ENCODE data around the gene DOCK6. TPM values are rescaled to one million over a fixed set of nuclear protein-coding genes. Genes with fewer than 3 reads are reported as not detected.

DOCK6 gene
- total and polyA plus RNA-seq, 2 of the 13 experiments (the other 11 are each of a cell fraction or from before 2014, with no cell fraction given): 5.4 to 38.1 TPM

DNA sequence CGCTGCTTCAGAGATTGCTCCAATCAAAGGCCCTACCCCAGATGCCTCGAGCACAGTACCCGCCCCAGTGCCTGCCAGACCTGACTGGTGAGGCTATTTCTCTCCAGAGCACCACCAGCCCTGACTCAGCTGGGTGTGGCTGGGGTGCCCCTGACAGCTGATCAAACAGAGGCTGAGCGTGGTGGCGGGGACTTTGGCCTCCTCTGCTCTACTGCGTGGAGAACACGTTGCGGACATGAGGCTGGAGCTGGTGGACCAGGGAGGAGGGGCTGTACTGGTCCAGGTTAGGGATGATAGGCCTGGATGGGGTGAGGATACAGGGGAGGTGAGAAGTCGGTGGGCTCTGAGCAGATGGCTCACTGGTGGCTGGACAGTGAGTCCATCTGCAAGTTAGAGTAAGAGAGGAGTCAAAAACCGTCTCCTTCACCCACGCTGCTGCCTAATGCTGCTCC lies 3.5 kb upstream of the DOCK6 start (continued):
- peak; percentile 95 for TF ChIP-seq ZSCAN21 (CRISPR knock-in tag; IDR thresholded peaks at IDR 0.05; ENCODE audit: borderline replicate concordance)
- TF ChIP-seq PTBP1 (IDR thresholded peaks at IDR 0.05; ENCODE audit: low read depth, low read length, poor library complexity, severe bottlenecking): no peak
- TF ChIP-seq ZNF7 (CRISPR knock-in tag; IDR thresholded peaks at IDR 0.05): no peak
- TF ChIP-seq ETV5 (CRISPR knock-in tag; IDR thresholded peaks at IDR 0.05; ENCODE audit: borderline replicate concordance): peak; percentile 66; the same call in 1 of the 2 replicates
- peak; percentile 89 for TF ChIP-seq ZNF136 (CRISPR knock-in tag; IDR thresholded peaks at IDR 0.05; ENCODE audit: low read depth)
- no peak for TF ChIP-seq ZNF367 (CRISPR knock-in tag; IDR thresholded peaks at IDR 0.05; ENCODE audit: borderline replicate concordance)
- peak; percentile 98 for TF ChIP-seq KDM5B (CRISPR knock-in tag; IDR thresholded peaks at IDR 0.05; ENCODE audit: borderline replicate concordance)
- 0 out of 2 replicates have a peak, but pooled peaks have one; percentile 49 for TF ChIP-seq XBP1 (CRISPR knock-in tag; IDR thresholded peaks at IDR 0.05)
- TF ChIP-seq, protein P1, sequence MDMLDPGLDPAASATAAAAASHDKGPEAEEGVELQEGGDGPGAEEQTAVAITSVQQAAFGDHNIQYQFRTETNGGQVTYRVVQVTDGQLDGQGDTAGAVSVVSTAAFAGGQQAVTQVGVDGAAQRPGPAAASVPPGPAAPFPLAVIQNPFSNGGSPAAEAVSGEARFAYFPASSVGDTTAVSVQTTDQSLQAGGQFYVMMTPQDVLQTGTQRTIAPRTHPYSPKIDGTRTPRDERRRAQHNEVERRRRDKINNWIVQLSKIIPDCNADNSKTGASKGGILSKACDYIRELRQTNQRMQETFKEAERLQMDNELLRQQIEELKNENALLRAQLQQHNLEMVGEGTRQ (IDR thresholded peaks at IDR 0.05; ENCODE audit: low read depth, low read length): no peak
- TF ChIP-seq, protein P1 (CRISPR knock-in tag; IDR thresholded peaks at IDR 0.05; ENCODE audit: borderline replicate concordance): no peak
- TF ChIP-seq, protein P2, sequence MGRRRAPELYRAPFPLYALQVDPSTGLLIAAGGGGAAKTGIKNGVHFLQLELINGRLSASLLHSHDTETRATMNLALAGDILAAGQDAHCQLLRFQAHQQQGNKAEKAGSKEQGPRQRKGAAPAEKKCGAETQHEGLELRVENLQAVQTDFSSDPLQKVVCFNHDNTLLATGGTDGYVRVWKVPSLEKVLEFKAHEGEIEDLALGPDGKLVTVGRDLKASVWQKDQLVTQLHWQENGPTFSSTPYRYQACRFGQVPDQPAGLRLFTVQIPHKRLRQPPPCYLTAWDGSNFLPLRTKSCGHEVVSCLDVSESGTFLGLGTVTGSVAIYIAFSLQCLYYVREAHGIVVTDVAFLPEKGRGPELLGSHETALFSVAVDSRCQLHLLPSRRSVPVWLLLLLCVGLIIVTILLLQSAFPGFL (CRISPR knock-in tag; IDR thresholded peaks at IDR 0.05): no peak
- TF ChIP-seq, protein P3, sequence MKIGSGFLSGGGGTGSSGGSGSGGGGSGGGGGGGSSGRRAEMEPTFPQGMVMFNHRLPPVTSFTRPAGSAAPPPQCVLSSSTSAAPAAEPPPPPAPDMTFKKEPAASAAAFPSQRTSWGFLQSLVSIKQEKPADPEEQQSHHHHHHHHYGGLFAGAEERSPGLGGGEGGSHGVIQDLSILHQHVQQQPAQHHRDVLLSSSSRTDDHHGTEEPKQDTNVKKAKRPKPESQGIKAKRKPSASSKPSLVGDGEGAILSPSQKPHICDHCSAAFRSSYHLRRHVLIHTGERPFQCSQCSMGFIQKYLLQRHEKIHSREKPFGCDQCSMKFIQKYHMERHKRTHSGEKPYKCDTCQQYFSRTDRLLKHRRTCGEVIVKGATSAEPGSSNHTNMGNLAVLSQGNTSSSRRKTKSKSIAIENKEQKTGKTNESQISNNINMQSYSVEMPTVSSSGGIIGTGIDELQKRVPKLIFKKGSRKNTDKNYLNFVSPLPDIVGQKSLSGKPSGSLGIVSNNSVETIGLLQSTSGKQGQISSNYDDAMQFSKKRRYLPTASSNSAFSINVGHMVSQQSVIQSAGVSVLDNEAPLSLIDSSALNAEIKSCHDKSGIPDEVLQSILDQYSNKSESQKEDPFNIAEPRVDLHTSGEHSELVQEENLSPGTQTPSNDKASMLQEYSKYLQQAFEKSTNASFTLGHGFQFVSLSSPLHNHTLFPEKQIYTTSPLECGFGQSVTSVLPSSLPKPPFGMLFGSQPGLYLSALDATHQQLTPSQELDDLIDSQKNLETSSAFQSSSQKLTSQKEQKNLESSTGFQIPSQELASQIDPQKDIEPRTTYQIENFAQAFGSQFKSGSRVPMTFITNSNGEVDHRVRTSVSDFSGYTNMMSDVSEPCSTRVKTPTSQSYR (CRISPR knock-in tag; IDR thresholded peaks at IDR 0.05; ENCODE audit: borderline replicate concordance): peak; percentile 91
- TF ChIP-seq TP53 (CRISPR knock-in tag; conservative IDR thresholded peaks at IDR 0.05): peak; percentile 70; the same call in 1 of the 2 replicates
- TF ChIP-seq HNRNPH1 (optimal IDR thresholded peaks at IDR 0.05; ENCODE audit: low read depth, low read length): no peak
- TF ChIP-seq ZFP37 (CRISPR knock-in tag; IDR thresholded peaks at IDR 0.05; ENCODE audit: borderline replicate concordance): peak; percentile 98
- 0 out of 2 replicates have a peak, but pooled peaks have one; percentile 18 for TF ChIP-seq ONECUT2 (CRISPR knock-in tag; IDR thresholded peaks at IDR 0.05)
- peak; percentile 89 for TF ChIP-seq SOX5 (CRISPR knock-in tag; IDR thresholded peaks at IDR 0.05; ENCODE audit: borderline replicate concordance)
- TF ChIP-seq SP1 (IDR thresholded peaks at IDR 0.05): no peak
- peak; percentile 79 for TF ChIP-seq SP1 (CRISPR knock-in tag; IDR thresholded peaks at IDR 0.05)
- TF ChIP-seq ZNF382 (CRISPR knock-in tag; IDR thresholded peaks at IDR 0.05; ENCODE audit: borderline replicate concordance): no peak
- TF ChIP-seq, protein P4, sequence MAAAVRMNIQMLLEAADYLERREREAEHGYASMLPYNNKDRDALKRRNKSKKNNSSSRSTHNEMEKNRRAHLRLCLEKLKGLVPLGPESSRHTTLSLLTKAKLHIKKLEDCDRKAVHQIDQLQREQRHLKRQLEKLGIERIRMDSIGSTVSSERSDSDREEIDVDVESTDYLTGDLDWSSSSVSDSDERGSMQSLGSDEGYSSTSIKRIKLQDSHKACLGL (CRISPR knock-in tag; IDR thresholded peaks at IDR 0.05): peak; percentile 88
- TF ChIP-seq, protein P5, sequence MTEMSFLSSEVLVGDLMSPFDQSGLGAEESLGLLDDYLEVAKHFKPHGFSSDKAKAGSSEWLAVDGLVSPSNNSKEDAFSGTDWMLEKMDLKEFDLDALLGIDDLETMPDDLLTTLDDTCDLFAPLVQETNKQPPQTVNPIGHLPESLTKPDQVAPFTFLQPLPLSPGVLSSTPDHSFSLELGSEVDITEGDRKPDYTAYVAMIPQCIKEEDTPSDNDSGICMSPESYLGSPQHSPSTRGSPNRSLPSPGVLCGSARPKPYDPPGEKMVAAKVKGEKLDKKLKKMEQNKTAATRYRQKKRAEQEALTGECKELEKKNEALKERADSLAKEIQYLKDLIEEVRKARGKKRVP (CRISPR knock-in tag; IDR thresholded peaks at IDR 0.05): peak in 1 of 2 experiments; percentile 88; a peak in 2 of 4 replicates
- TF ChIP-seq SALL1 (CRISPR knock-in tag; IDR thresholded peaks at IDR 0.05): peak; percentile 99

Data from HepG2 (cell line).